Brain microvascular endothelial cell (primary cell): ENCODE results near the gene CCDC174.

Source experiments
- DNase-seq: peaks from one replicate; pipeline ENCODE4 v3.0.0-alpha.2; 2020
- H3K27ac ChIP-seq: fragments of 250-450 bp; sonication (Bioruptor Pico); 2 replicates; pipeline ENCODE4 v1.5.1; 2020; ENCODE audit warnings: mild to moderate bottlenecking, moderate library complexity
- H3K27me3 ChIP-seq: fragments of 250-450 bp; sonication (Bioruptor Pico); replicated peaks from 2 replicates; pipeline ENCODE4 v1.5.1; 2020; ENCODE audit warnings: mild to moderate bottlenecking
- H3K36me3 ChIP-seq: fragments of 250-450 bp; sonication (Bioruptor Pico); replicated peaks from 2 replicates; pipeline ENCODE4 v1.5.1; 2020; ENCODE audit warnings: mild to moderate bottlenecking
- H3K4me3 ChIP-seq: 2 replicates; pipeline ENCODE4 v1.5.1; 2011; ENCODE audit warnings: low read depth, mild to moderate bottlenecking, control low read depth, low read length, moderate library complexity
- CTCF ChIP-seq: IDR thresholded peaks from 2 replicates; pipeline ENCODE4 v1.5.1; 2011; ENCODE audit warnings: low read depth, mild to moderate bottlenecking, moderate library complexity, low read length, control low read depth, inconsistent platforms; ENCODE audit errors: missing control alignments
- in situ Hi-C: cut with HindIII; loops from 2 replicates; pipeline ENCODE4 v1.10.0; 2017; ENCODE audit warnings: low sequenced_read_pairs, low pct_ligation_motif_present

Gene CCDC174

DNA sequence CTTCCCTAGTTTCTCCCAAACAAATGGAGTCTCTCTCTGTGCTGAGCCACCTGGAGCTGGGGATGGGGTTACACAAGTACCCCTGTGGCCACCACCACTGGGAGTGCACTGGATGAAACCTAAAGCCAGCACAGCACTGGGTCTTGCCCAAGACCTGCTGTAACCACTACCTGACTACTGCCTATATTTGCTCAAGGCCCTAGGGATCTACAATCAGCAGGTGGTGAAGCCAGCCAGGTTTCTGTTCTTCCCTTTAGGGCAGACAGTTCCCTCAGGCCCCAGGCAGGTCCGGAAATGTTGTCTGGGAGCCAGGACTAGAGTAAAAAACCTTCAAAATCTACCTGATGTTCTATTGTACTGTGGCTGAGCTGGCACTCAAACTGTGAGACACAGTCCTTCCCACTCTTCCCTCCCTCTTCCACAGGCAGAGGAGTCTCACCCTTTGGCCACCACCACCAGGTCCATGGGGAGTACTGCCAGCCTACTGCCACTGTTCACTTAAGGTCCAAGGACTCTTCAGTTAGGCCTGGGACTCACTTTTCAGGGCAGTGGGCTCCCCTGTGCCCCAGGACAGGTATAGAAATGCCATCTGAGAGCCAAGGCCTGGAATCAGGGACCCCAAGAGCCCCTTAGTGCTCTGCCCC is 47.2 kb downstream of the CCDC174 start:
- Histone ChIP-seq H3K36me3 (no peaks in the 10 kb centered on the region), H3K27me3 (no peaks in the 10 kb centered on the region), H3K4me3 (no peak overlapping the region), H3K27ac (no peak overlapping the region)
- no peak for TF ChIP-seq CTCF
- in situ Hi-C loops, result no loop called here
- DNase-seq, result no peak

DNA sequence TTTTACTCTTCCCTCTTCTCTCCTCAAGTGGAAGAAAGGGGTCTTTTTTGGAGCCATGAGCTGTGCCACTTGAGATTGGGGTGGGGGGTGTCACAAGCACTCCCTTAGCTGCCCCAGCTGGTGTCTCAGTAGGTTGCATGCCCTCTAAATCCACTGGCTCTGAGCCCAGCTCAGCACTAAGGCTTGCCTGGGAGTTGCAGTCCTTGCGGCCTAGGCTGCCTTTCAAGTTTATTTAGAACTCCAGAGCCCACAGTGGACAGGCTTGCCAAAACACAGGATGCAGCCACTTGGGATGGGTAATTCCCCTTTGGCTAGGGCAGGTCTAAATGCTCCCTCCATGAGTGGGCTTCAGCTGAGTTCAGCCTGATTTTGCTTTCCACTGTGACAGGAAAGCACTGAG is 48.1 kb downstream of the CCDC174 start:
- no peak for TF ChIP-seq CTCF
- in situ Hi-C loops, result no loop called here
- no peaks in the 10 kb centered on the region for H3K36me3 ChIP-seq
- no peak overlapping the region for H3K4me3 ChIP-seq
- no peak overlapping the region for H3K27ac ChIP-seq
- H3K27me3 ChIP-seq, result no peaks in the 10 kb centered on the region
- no peak for DNase-seq

DNA sequence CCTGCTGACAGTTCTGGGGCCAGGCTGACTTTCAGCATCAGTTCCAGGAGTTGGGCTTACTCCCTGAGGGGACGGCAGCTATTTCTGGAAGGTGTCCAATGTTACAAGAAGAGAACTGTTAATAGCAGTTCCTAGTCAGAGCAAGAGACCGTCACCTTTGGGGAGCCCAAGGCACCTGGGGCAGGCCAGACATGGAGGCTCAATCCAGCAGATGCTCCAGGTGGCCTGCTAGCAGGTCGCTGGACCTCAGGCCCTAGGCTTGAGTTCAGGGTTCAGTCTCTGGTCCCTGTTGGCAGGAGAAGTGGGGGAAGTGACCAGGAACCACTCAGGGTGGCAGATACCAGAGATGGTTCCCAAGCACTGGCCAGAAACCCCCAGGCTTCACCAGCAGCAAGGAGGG is 49.3 kb downstream of the CCDC174 start:
- DNase-seq, result no peak
- Histone ChIP-seq H3K27ac (no peak overlapping the region), H3K4me3 (no peak overlapping the region), H3K36me3 (no peaks in the 10 kb centered on the region), H3K27me3 (no peaks in the 10 kb centered on the region)
- in situ Hi-C loops, result no loop called here
- no peak for TF ChIP-seq CTCF

DNA sequence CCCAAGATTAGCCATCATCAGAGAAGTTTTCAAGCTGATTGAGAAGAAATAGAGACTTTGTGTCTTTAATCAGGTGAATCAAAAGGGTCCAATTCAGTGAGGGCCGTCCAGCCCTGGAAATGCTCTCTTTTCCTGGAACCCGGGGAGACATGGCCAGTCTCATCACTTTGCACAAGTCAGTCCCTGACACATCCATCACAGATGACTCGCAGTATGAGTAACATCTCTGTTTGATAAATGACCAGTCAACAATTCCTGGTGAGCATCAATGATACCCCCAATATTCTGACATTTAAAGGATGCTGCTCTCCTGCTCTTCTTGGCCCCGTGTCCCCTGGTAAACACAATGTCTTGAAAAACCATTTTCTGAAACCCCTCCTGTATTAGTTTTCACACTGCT is 50.1 kb downstream of the CCDC174 start:
- Histone ChIP-seq H3K36me3 (no peaks in the 10 kb centered on the region), H3K27me3 (no peaks in the 10 kb centered on the region), H3K4me3 (no peak overlapping the region), H3K27ac (no peak overlapping the region)
- DNase-seq, result no peak
- no peak for TF ChIP-seq CTCF
- in situ Hi-C loops, result no loop called here

- Histone ChIP-seq H3K27me3 (no peaks in the 10 kb centered on the region), H3K36me3 (no peaks in the 10 kb centered on the region), H3K27ac (no peak overlapping the region), H3K4me3 (no peak overlapping the region)
- in situ Hi-C loops, result no loop called here
- no peak for TF ChIP-seq CTCF
- DNase-seq, result no peak
Observed at GRCh38 chr3:14703128-14703750, 51.7 kb downstream of the CCDC174 start.

- no peak for DNase-seq
- no peak for TF ChIP-seq CTCF
- in situ Hi-C loops, result no loop called here
- Histone ChIP-seq H3K36me3 (no peaks in the 10 kb centered on the region), H3K27ac (no peak overlapping the region), H3K4me3 (no peak overlapping the region), H3K27me3 (no peaks in the 10 kb centered on the region)
Observed at GRCh38 chr3:14703791-14704190, 52.2 kb downstream of the CCDC174 start.
